Neuron (in vitro differentiated cells): ENCODE measurements around the gene BABAM2.

ENCODE experiments used
- H2AFZ ChIP-seq: one replicate; pipeline ENCODE4 v1.6.1; 2013; ENCODE audit warnings: low read depth, mild to moderate bottlenecking, inconsistent platforms, low read length, moderate library complexity
- H3K27me3 ChIP-seq: one replicate; pipeline ENCODE4 v1.6.1; 2013; ENCODE audit warnings: low read length; ENCODE audit not compliant: insufficient read depth
- H3K36me3 ChIP-seq: one replicate; pipeline ENCODE4 v1.6.1; 2013; ENCODE audit warnings: low read length; ENCODE audit not compliant: insufficient read depth
- H3K4me1 ChIP-seq: one replicate; pipeline ENCODE4 v1.6.1; 2013; ENCODE audit warnings: low read length; ENCODE audit not compliant: insufficient read depth
- H3K4me3 ChIP-seq: 2 replicates; pipeline ENCODE4 v1.5.1; 2013; ENCODE audit warnings: mild to moderate bottlenecking, low read length, moderate library complexity
- H3K9me3 ChIP-seq: one replicate; pipeline ENCODE4 v1.6.1; 2013; ENCODE audit warnings: low read length

BABAM2 gene

GRCh38 chr2:28292491-28292890 is 402.0 kb downstream of the BABAM2 start:
- Histone ChIP-seq H3K27me3 (no peaks in the 10 kb centered on the region), H2AFZ (no peak overlapping the region), H3K36me3 (no peaks in the 10 kb centered on the region), H3K4me3 (no peak overlapping the region), H3K9me3 (no peaks in the 10 kb centered on the region), H3K4me1 (no peaks in the 10 kb centered on the region)

- Histone ChIP-seq H3K9me3 (no peaks in the 10 kb centered on the region), H3K36me3 (no peaks in the 10 kb centered on the region), H3K27me3 (no peaks in the 10 kb centered on the region), H3K4me1 (no peaks in the 10 kb centered on the region), H3K4me3 (no peak overlapping the region), H2AFZ (no peak overlapping the region)
These were observed 402.9 kb downstream of the BABAM2 start for GRCh38 chr2:28293416-28293815.

GRCh38 chr2:28294451-28294850 is 403.9 kb downstream of the BABAM2 start:
- Histone ChIP-seq H2AFZ (no peak overlapping the region), H3K4me3 (no peak overlapping the region), H3K27me3 (no peaks in the 10 kb centered on the region), H3K9me3 (no peaks in the 10 kb centered on the region), H3K4me1 (no peaks in the 10 kb centered on the region), H3K36me3 (peaks cover 3% of the 10 kb centered on the region)

- Histone ChIP-seq H3K4me3 (no peak overlapping the region), H3K36me3 (peaks cover 5% of the 10 kb centered on the region), H3K9me3 (no peaks in the 10 kb centered on the region), H3K27me3 (no peaks in the 10 kb centered on the region), H2AFZ (no peak overlapping the region), H3K4me1 (no peaks in the 10 kb centered on the region)
These were observed 405.7 kb downstream of the BABAM2 start for GRCh38 chr2:28296243-28296642.

- H3K4me1 ChIP-seq = no peaks in the 10 kb centered on the region
- peaks cover 9% of the 10 kb centered on the region for H3K36me3 ChIP-seq
- H3K4me3 ChIP-seq = no peak overlapping the region
- H2AFZ ChIP-seq = no peak overlapping the region
- no peaks in the 10 kb centered on the region for H3K9me3 ChIP-seq
- H3K27me3 ChIP-seq = no peaks in the 10 kb centered on the region
These were observed 406.4 kb downstream of the BABAM2 start for GRCh38 chr2:28296904-28297303.

GRCh38 chr2:28297531-28297930 is 407.0 kb downstream of the BABAM2 start:
- Histone ChIP-seq H3K36me3 (peaks cover 9% of the 10 kb centered on the region), H3K27me3 (no peaks in the 10 kb centered on the region), H3K4me3 (no peak overlapping the region), H3K9me3 (no peaks in the 10 kb centered on the region), H3K4me1 (no peaks in the 10 kb centered on the region), H2AFZ (no peak overlapping the region)

GRCh38 chr2:28298406-28298805 is 407.9 kb downstream of the BABAM2 start:
- no peaks in the 10 kb centered on the region for H3K27me3 ChIP-seq
- H3K36me3 ChIP-seq = peaks cover 9% of the 10 kb centered on the region
- H3K9me3 ChIP-seq = no peaks in the 10 kb centered on the region

GRCh38 chr2:28300485-28301341 is 410.2 kb downstream of the BABAM2 start:
- Histone ChIP-seq H2AFZ (no peak overlapping the region), H3K9me3 (peaks cover 3% of the 10 kb centered on the region), H3K27me3 (no peaks in the 10 kb centered on the region), H3K4me1 (no peaks in the 10 kb centered on the region), H3K4me3 (no peak overlapping the region), H3K36me3 (peaks cover 9% of the 10 kb centered on the region)

More at GRCh38 chr2:28298406-28298805, 407.9 kb downstream of the BABAM2 start:
- Histone ChIP-seq H3K4me3 (no peak overlapping the region), H2AFZ (no peak overlapping the region), H3K4me1 (no peaks in the 10 kb centered on the region)

- H3K27me3 ChIP-seq = no peaks in the 10 kb centered on the region
- no peak overlapping the region for H2AFZ ChIP-seq
- no peak overlapping the region for H3K4me3 ChIP-seq
- peaks cover 9% of the 10 kb centered on the region for H3K9me3 ChIP-seq
- H3K4me1 ChIP-seq = no peaks in the 10 kb centered on the region
- peaks cover 12% of the 10 kb centered on the region for H3K36me3 ChIP-seq
These were observed 414.7 kb downstream of the BABAM2 start for GRCh38 chr2:28305202-28305601.

GRCh38 chr2:28310107-28310506 is 419.6 kb downstream of the BABAM2 start:
- Histone ChIP-seq H3K9me3 (peaks cover 6% of the 10 kb centered on the region), H3K36me3 (peaks cover 6% of the 10 kb centered on the region), H3K4me1 (no peaks in the 10 kb centered on the region), H3K27me3 (no peaks in the 10 kb centered on the region), H2AFZ (no peak overlapping the region), H3K4me3 (no peak overlapping the region)

- Histone ChIP-seq H3K4me1 (no peaks in the 10 kb centered on the region), H2AFZ (no peak overlapping the region), H3K36me3 (peaks cover 6% of the 10 kb centered on the region), H3K9me3 (peaks cover 6% of the 10 kb centered on the region), H3K4me3 (no peak overlapping the region), H3K27me3 (no peaks in the 10 kb centered on the region)
These were observed 421.2 kb downstream of the BABAM2 start for GRCh38 chr2:28311660-28312249.

- no peak overlapping the region for H3K4me3 ChIP-seq
- H3K9me3 ChIP-seq = peaks cover 6% of the 10 kb centered on the region
- H3K4me1 ChIP-seq = no peaks in the 10 kb centered on the region
- no peak overlapping the region for H2AFZ ChIP-seq
- no peaks in the 10 kb centered on the region for H3K27me3 ChIP-seq
- peaks cover 6% of the 10 kb centered on the region for H3K36me3 ChIP-seq
These were observed 422.0 kb downstream of the BABAM2 start for GRCh38 chr2:28312307-28313219.
